ENCODE results near the gene TAF11L4. TPM values are rescaled to one million over a fixed set of nuclear protein-coding genes. Genes with fewer than 3 reads are reported as not detected.
A peak's percentile ranks its signal among the peaks of the same experiment; 100 is the strongest.
"Not testable (repeated sequence)": the region's sequence is repeated elsewhere in the genome, so short reads cannot be mapped to it uniquely, and the experiment has no call there.

The TAF11L4 gene
- total and polyA plus RNA-seq, 2 donors, result not detected

DNA sequence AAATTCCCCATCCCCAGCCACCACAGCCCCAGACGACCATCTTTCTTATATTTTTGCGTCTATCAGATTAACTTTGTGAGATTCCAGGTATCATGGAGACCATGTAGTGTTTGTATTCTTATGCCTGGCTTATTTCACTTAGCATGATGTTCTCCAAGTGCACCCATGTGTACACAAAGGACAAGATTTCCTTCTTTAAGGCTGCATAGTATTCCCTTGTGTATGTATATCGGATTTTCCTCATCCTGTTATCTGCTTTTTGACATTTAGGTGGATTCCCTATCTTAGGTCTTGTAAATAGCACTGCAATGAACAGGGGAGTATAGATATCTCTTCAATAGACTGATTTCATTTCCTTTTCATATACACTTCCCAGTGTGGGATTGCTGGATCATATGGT lies 28.8 kb upstream of the TAF11L4 start:
- H3K4me3 ChIP-seq (ENCODE audit: low read length in 2 of 2), result no peak overlapping the region
- H3K4me1 ChIP-seq (ENCODE audit: control insufficient read depth in 2 of 2, insufficient read depth in 2 of 2, low read length in 2 of 2), result no peaks in the 10 kb centered on the region
- DNase-seq (ENCODE audit: low read depth in 6 of 9, low spot score in 9 of 9), result no peak
- 95% methylated on average over 3 of the region's 3 CpGs for WGBS
- H3K9me3 ChIP-seq (ENCODE audit: control insufficient read depth in 2 of 2, insufficient read depth in 1 of 2, low read length in 1 of 2), result peaks cover 0 to 9% of the 10 kb centered on the region in 2 donors
- H3K27me3 ChIP-seq (ENCODE audit: control insufficient read depth in 2 of 2, insufficient read depth in 1 of 2, low read length in 1 of 2), result no peaks in the 10 kb centered on the region
- H3K27ac ChIP-seq (ENCODE audit: low read depth in 1 of 2, low read length in 1 of 2), result no peak overlapping the region
- no peaks in the 10 kb centered on the region for H3K36me3 ChIP-seq (ENCODE audit: control insufficient read depth in 2 of 2, insufficient read depth in 2 of 2, low read length in 1 of 2)

- H3K27me3 ChIP-seq (ENCODE audit: control insufficient read depth in 2 of 2, insufficient read depth in 1 of 2, low read length in 1 of 2), result no peaks in the 10 kb centered on the region
- 90% methylated on average over 4 of the region's 4 CpGs for WGBS
- H3K4me3 ChIP-seq (ENCODE audit: low read length in 2 of 2), result no peak overlapping the region
- no peak for DNase-seq (ENCODE audit: low read depth in 6 of 9, low spot score in 9 of 9)
- H3K27ac ChIP-seq (ENCODE audit: low read depth in 1 of 2, low read length in 1 of 2), result no peak overlapping the region
- H3K4me1 ChIP-seq (ENCODE audit: control insufficient read depth in 2 of 2, insufficient read depth in 2 of 2, low read length in 2 of 2), result no peaks in the 10 kb centered on the region
- H3K36me3 ChIP-seq (ENCODE audit: control insufficient read depth in 2 of 2, insufficient read depth in 2 of 2, low read length in 1 of 2), result no peaks in the 10 kb centered on the region
- H3K9me3 ChIP-seq (ENCODE audit: control insufficient read depth in 2 of 2, insufficient read depth in 1 of 2, low read length in 1 of 2), result peaks cover 0 to 1% of the 10 kb centered on the region in 2 donors
Measured at GRCh38 chr5:17497446-17497845, 24.2 kb upstream of the TAF11L4 start.

DNA sequence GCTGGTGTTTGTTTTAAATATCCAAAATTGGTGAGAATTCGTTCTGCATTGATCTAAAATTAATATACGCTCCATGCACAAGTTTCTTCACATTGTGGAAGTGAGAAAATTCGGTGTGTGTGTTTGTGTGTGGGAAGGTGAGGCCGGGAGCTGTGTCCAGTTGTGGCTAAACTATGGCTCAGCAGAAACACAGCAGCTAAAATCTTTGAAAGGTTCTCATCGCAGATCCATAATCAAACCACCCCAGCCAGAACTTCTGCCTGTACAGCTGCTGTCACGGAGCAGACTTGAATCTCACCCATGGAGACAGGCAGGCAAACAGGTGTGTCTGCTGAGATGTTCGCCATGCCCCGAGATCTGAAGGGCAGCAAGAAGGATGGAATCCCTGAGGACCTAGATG lies 23.7 kb upstream of the TAF11L4 start, which contains the start of gene TAF11L2:
Gene TAF11L2, plus strand, starts transcription at position 301 of the 400 bp plus-strand sequence.
- H3K4me1 ChIP-seq (ENCODE audit: control insufficient read depth in 2 of 2, insufficient read depth in 2 of 2, low read length in 2 of 2); H3K27me3 ChIP-seq (ENCODE audit: control insufficient read depth in 2 of 2, insufficient read depth in 1 of 2, low read length in 1 of 2); H3K9me3 ChIP-seq (ENCODE audit: control insufficient read depth in 2 of 2, insufficient read depth in 1 of 2, low read length in 1 of 2); DNase-seq (ENCODE audit: low read depth in 6 of 9, low spot score in 9 of 9); H3K27ac ChIP-seq (ENCODE audit: low read depth in 1 of 2, low read length in 1 of 2); H3K4me3 ChIP-seq (ENCODE audit: low read length in 2 of 2); H3K36me3 ChIP-seq (ENCODE audit: control insufficient read depth in 2 of 2, insufficient read depth in 2 of 2, low read length in 1 of 2): not testable (repeated sequence)
- WGBS, result 91% methylated on average over 8 of the region's 8 CpGs

DNA sequence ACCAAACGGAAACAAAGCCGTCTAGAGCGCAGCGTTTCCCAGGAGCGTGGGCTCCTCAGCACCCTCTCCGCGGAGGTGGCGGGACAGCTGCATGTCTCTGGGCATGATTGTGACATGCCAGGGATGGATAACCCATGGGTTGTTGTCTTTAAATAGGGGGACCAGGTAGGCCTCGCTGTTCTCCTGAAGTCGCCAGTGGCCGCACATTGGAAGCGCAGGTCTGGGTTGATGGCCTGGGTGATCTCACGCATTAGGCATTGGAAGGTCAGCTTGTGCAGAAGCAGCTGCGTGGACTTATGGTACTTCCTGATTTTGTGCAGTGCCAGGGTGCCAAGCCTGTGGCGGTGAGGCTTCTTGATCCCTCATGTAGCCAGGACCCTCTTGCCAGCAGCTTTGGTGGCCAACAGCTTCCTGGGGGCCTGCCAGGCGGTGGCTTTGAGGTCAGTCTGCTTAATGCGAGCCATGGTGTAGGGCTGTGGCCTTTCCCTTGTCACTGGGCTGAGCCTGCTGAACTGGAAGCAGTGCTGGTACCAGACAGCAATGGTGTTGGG lies 9.8 kb upstream of the TAF11L4 start:
- DNase-seq (ENCODE audit: low read depth in 6 of 9, low spot score in 9 of 9), result no peak
- H3K27me3 ChIP-seq (ENCODE audit: control insufficient read depth in 2 of 2, insufficient read depth in 1 of 2, low read length in 1 of 2), result no peaks in the 10 kb centered on the region
- H3K4me3 ChIP-seq (ENCODE audit: low read length in 2 of 2), result no peak overlapping the region
- H3K36me3 ChIP-seq (ENCODE audit: control insufficient read depth in 2 of 2, insufficient read depth in 2 of 2, low read length in 1 of 2), result no peaks in the 10 kb centered on the region
- 94% methylated on average over 17 of the region's 17 CpGs for WGBS
- no peak overlapping the region for H3K27ac ChIP-seq (ENCODE audit: low read depth in 1 of 2, low read length in 1 of 2)
- no peaks in the 10 kb centered on the region for H3K4me1 ChIP-seq (ENCODE audit: control insufficient read depth in 2 of 2, insufficient read depth in 2 of 2, low read length in 2 of 2)
- H3K9me3 ChIP-seq (ENCODE audit: control insufficient read depth in 2 of 2, insufficient read depth in 1 of 2, low read length in 1 of 2), result no peaks in the 10 kb centered on the region

- H3K4me3 ChIP-seq (ENCODE audit: low read length in 2 of 2); H3K36me3 ChIP-seq (ENCODE audit: control insufficient read depth in 2 of 2, insufficient read depth in 2 of 2, low read length in 1 of 2); H3K9me3 ChIP-seq (ENCODE audit: control insufficient read depth in 2 of 2, insufficient read depth in 1 of 2, low read length in 1 of 2); DNase-seq (ENCODE audit: low read depth in 6 of 9, low spot score in 9 of 9); H3K4me1 ChIP-seq (ENCODE audit: control insufficient read depth in 2 of 2, insufficient read depth in 2 of 2, low read length in 2 of 2); H3K27ac ChIP-seq (ENCODE audit: low read depth in 1 of 2, low read length in 1 of 2); H3K27me3 ChIP-seq (ENCODE audit: control insufficient read depth in 2 of 2, insufficient read depth in 1 of 2, low read length in 1 of 2): not testable (repeated sequence)
- 92% methylated on average over 9 of the region's 12 CpGs for WGBS
Measured at GRCh38 chr5:17517526-17517925, 4.1 kb upstream of the TAF11L4 start.

GRCh38 chr5:17518067-17518466 lies 3.5 kb upstream of the TAF11L4 start, which contains the start of gene TAF11L3:
TAF11L3 (plus strand) TSS chr5:17518367.
- not testable (repeated sequence) for H3K4me1 ChIP-seq (ENCODE audit: control insufficient read depth in 2 of 2, insufficient read depth in 2 of 2, low read length in 2 of 2); H3K36me3 ChIP-seq (ENCODE audit: control insufficient read depth in 2 of 2, insufficient read depth in 2 of 2, low read length in 1 of 2); H3K9me3 ChIP-seq (ENCODE audit: control insufficient read depth in 2 of 2, insufficient read depth in 1 of 2, low read length in 1 of 2); H3K4me3 ChIP-seq (ENCODE audit: low read length in 2 of 2); H3K27me3 ChIP-seq (ENCODE audit: control insufficient read depth in 2 of 2, insufficient read depth in 1 of 2, low read length in 1 of 2); H3K27ac ChIP-seq (ENCODE audit: low read depth in 1 of 2, low read length in 1 of 2); DNase-seq (ENCODE audit: low read depth in 6 of 9, low spot score in 9 of 9)
- WGBS, result no CpG with 5 or more reads among the region's 15 CpGs

DNA sequence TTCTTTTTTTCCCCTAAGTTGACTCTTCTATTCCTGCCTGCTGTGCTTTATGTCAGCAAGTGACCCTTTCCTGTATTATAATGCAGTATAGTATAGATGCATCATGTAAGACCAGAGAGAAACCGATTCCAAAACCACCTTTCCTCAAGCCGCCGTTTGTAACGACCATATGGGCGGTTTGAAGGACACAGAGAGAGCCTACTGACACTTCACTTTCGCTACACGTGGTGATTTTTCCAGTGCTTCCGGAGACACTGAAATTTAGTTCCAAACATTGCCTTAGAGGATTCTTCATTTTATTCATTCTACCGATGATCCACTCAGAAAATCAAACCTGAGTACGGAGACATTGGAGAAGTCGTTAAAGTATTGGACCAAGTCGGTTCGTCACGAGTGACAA lies 2.1 kb upstream of the TAF11L4 start:
- DNase-seq (ENCODE audit: low read depth in 6 of 9, low spot score in 9 of 9); H3K4me1 ChIP-seq (ENCODE audit: control insufficient read depth in 2 of 2, insufficient read depth in 2 of 2, low read length in 2 of 2); H3K27ac ChIP-seq (ENCODE audit: low read depth in 1 of 2, low read length in 1 of 2); H3K27me3 ChIP-seq (ENCODE audit: control insufficient read depth in 2 of 2, insufficient read depth in 1 of 2, low read length in 1 of 2); H3K9me3 ChIP-seq (ENCODE audit: control insufficient read depth in 2 of 2, insufficient read depth in 1 of 2, low read length in 1 of 2); H3K36me3 ChIP-seq (ENCODE audit: control insufficient read depth in 2 of 2, insufficient read depth in 2 of 2, low read length in 1 of 2); H3K4me3 ChIP-seq (ENCODE audit: low read length in 2 of 2): not testable (repeated sequence)
- 95% methylated on average over 8 of the region's 14 CpGs for WGBS

GRCh38 chr5:17524935-17525334 lies 3.3 kb downstream of the TAF11L4 start, which contains the start of gene TAF11L5:
TAF11L5 (plus strand) TSS chr5:17525235.
- not testable (repeated sequence) for H3K36me3 ChIP-seq (ENCODE audit: control insufficient read depth in 2 of 2, insufficient read depth in 2 of 2, low read length in 1 of 2); H3K4me1 ChIP-seq (ENCODE audit: control insufficient read depth in 2 of 2, insufficient read depth in 2 of 2, low read length in 2 of 2); DNase-seq (ENCODE audit: low read depth in 6 of 9, low spot score in 9 of 9); H3K27me3 ChIP-seq (ENCODE audit: control insufficient read depth in 2 of 2, insufficient read depth in 1 of 2, low read length in 1 of 2); H3K4me3 ChIP-seq (ENCODE audit: low read length in 2 of 2); H3K9me3 ChIP-seq (ENCODE audit: control insufficient read depth in 2 of 2, insufficient read depth in 1 of 2, low read length in 1 of 2); H3K27ac ChIP-seq (ENCODE audit: low read depth in 1 of 2, low read length in 1 of 2)
- no CpG with 5 or more reads among the region's 15 CpGs for WGBS

DNA sequence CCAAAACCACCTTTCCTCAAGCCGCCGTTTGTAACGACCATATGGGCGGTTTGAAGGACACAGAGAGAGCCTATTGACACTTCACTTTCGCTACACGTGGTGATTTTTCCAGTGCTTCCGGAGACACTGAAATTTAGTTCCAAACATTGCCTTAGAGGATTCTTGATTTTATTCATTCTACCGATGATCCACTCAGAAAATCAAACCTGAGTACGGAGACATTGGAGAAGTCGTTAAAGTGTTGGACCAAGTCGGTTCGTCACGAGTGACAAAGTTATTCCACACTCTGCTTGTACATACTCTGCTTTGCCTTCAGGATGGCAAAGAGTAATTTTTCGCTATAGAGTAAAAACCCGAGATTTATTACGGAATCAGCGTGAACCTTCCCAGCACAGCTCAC lies 4.9 kb downstream of the TAF11L4 start:
- H3K9me3 ChIP-seq (ENCODE audit: control insufficient read depth in 2 of 2, insufficient read depth in 1 of 2, low read length in 1 of 2); H3K27me3 ChIP-seq (ENCODE audit: control insufficient read depth in 2 of 2, insufficient read depth in 1 of 2, low read length in 1 of 2); H3K27ac ChIP-seq (ENCODE audit: low read depth in 1 of 2, low read length in 1 of 2); H3K4me3 ChIP-seq (ENCODE audit: low read length in 2 of 2); H3K4me1 ChIP-seq (ENCODE audit: control insufficient read depth in 2 of 2, insufficient read depth in 2 of 2, low read length in 2 of 2); H3K36me3 ChIP-seq (ENCODE audit: control insufficient read depth in 2 of 2, insufficient read depth in 2 of 2, low read length in 1 of 2): not testable (repeated sequence)
- DNase-seq (ENCODE audit: low read depth in 6 of 9, low spot score in 9 of 9), result peak in 4 of 9 donors; percentile 5 to 37 (median 11)
- WGBS, result 95% methylated on average over 9 of the region's 17 CpGs

GRCh38 chr5:17528369-17528768 lies 6.8 kb downstream of the TAF11L4 start, which contains the start of gene TAF11L6:
TAF11L6 (plus strand) TSS chr5:17528669.
- H3K36me3 ChIP-seq (ENCODE audit: control insufficient read depth in 2 of 2, insufficient read depth in 2 of 2, low read length in 1 of 2); H3K27me3 ChIP-seq (ENCODE audit: control insufficient read depth in 2 of 2, insufficient read depth in 1 of 2, low read length in 1 of 2); H3K4me3 ChIP-seq (ENCODE audit: low read length in 2 of 2); H3K27ac ChIP-seq (ENCODE audit: low read depth in 1 of 2, low read length in 1 of 2); H3K9me3 ChIP-seq (ENCODE audit: control insufficient read depth in 2 of 2, insufficient read depth in 1 of 2, low read length in 1 of 2); H3K4me1 ChIP-seq (ENCODE audit: control insufficient read depth in 2 of 2, insufficient read depth in 2 of 2, low read length in 2 of 2); DNase-seq (ENCODE audit: low read depth in 6 of 9, low spot score in 9 of 9): not testable (repeated sequence)
- no CpG with 5 or more reads among the region's 15 CpGs for WGBS
